Gastrocnemius medialis (tissue), 4 donors: ENCODE measurements around the gene SYT2. TPM values are rescaled to one million over a fixed set of nuclear protein-coding genes. Genes with fewer than 3 reads are reported as not detected.

Source experiments
- ATAC-seq, 2 donors: fragments of 150-250 bp; one replicate each; pipeline ENCODE4 v1.9.1; 2016
- DNase-seq, 2 donors: peaks; one replicate each; pipeline ENCODE4 v3.0.0-alpha.2; 2019
- H3K27ac ChIP-seq, 4 donors: fragments of 200-600 bp; sonication (generic); 1 replicate in 1 of 4; 2 replicates in 3 of 4; pipeline ENCODE4 v1.5.1; 2016 to 2018; ENCODE audit warnings: mild to moderate bottlenecking in 2 of 4, moderate library complexity in 1 of 4
- H3K27me3 ChIP-seq, 3 donors: fragments of 200-600 bp; sonication (generic) in 2 of 3; 1 replicate in 1 of 3; 2 replicates in 2 of 3; pipeline versions ENCODE4 v1.5.1 to v1.6.0; 2016 to 2019; ENCODE audit warnings: mild to moderate bottlenecking in 1 of 3, moderate library complexity in 1 of 3
- H3K36me3 ChIP-seq, 2 donors: fragments of 200-600 bp; sonication (generic) in 1 of 2; one replicate each; pipeline ENCODE4 v1.5.1; 2017 to 2018
- H3K4me1 ChIP-seq, 2 donors: fragments of 200-600 bp; sonication (generic) in 1 of 2; one replicate each; pipeline ENCODE4 v1.5.1; 2016 to 2017; ENCODE audit warnings: mild to moderate bottlenecking in 2 of 2
- H3K4me3 ChIP-seq, 4 donors: fragments of 200-600 bp; sonication (generic) in 3 of 4; 1 replicate in 1 of 4; 2 replicates in 3 of 4; pipeline ENCODE4 v1.5.1; 2016 to 2019; ENCODE audit warnings: mild to moderate bottlenecking in 2 of 4
- H3K9me3 ChIP-seq, 3 donors: fragments of 200-600 bp; sonication (generic) in 2 of 3; 1 replicate in 1 of 3; 2 replicates in 2 of 3; pipeline ENCODE4 v1.5.1; 2016 to 2019
- POLR2A ChIP-seq, 2 donors: fragments of 450-650 bp; IDR thresholded peaks; one replicate each; pipeline ENCODE4 v1.6.1; 2017; ENCODE audit warnings: antibody characterized with exemption in 2 of 2, mild to moderate bottlenecking in 2 of 2, moderate library complexity in 2 of 2
- in situ Hi-C, 4 donors: fragments of 200-750 bp; cut with MboI; loops; one replicate each; pipeline versions ENCODE4 v1.15.0 to v1.8.0; 2017; ENCODE audit warnings: low sequenced_read_pairs in 4 of 4
- intact Hi-C: fragments of 100-400 bp; cut with DNase I; formaldehyde crosslinking; loops from one replicate; pipeline ENCODE4 v1.15.1; 2023; ENCODE audit warnings: low total_unique reads
- total RNA-seq, 4 donors: library from RNA; depleted of rRNA; stranded (reverse); fragments of >200 nt; gene quantifications; one replicate each; pipeline versions ENCODE4 v1.1.0 to v1.2.3, GENCODE V29; 2016
- TF ChIP-seq, protein P1 (sequence below), 5 experiments: fragments of 450-650 bp in 3 of 5; fragments of 200-600 bp in 2 of 5; sonication (generic) in 2 of 5; IDR thresholded peaks in 4 of 5; conservative IDR thresholded peaks in 1 of 5; 1 replicate in 4 of 5; 2 replicates in 1 of 5; pipeline ENCODE4 v1.5.1; 2016 to 2019; ENCODE audit warnings: antibody characterized with exemption in 5 of 5, mild to moderate bottlenecking in 3 of 5, moderate library complexity in 3 of 5

Gene SYT2
- total RNA-seq, 4 donors from 2014 or later, result not detected

DNA sequence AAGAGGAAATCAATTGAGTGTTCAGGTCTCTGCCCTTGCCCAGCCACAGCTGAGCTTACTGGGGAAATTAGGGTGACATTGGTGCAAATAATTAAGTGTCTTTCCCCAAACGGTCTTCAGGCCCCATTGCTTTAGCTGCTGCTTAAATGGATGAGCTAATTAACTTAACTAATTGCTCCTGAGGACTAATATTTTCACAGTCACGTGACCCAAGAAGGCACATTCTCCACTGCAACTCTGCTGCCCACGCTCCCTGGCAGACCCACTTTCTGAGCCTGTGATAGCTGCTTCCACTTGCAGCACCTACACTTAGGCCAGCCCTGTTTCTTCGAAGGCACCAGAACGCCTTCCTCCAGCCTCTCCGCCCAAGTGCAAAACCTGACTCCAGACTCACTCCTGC lies 56.2 kb downstream of the SYT2 start:
- ATAC-seq, result no peak
- no peak overlapping the region for H3K27ac ChIP-seq
- TF ChIP-seq, protein P1, sequence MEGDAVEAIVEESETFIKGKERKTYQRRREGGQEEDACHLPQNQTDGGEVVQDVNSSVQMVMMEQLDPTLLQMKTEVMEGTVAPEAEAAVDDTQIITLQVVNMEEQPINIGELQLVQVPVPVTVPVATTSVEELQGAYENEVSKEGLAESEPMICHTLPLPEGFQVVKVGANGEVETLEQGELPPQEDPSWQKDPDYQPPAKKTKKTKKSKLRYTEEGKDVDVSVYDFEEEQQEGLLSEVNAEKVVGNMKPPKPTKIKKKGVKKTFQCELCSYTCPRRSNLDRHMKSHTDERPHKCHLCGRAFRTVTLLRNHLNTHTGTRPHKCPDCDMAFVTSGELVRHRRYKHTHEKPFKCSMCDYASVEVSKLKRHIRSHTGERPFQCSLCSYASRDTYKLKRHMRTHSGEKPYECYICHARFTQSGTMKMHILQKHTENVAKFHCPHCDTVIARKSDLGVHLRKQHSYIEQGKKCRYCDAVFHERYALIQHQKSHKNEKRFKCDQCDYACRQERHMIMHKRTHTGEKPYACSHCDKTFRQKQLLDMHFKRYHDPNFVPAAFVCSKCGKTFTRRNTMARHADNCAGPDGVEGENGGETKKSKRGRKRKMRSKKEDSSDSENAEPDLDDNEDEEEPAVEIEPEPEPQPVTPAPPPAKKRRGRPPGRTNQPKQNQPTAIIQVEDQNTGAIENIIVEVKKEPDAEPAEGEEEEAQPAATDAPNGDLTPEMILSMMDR (IDR thresholded peaks at IDR 0.05 in 4 of 5, conservative IDR thresholded peaks at IDR 0.05 in 1 of 5), result no peak
- no peak for TF ChIP-seq POLR2A (IDR thresholded peaks at IDR 0.05)
- H3K9me3 ChIP-seq, result no peaks in the 10 kb centered on the region
- H3K36me3 ChIP-seq, result no peaks in the 10 kb centered on the region
- H3K27me3 ChIP-seq, result peaks cover 0 to 7% (median 3%) of the 10 kb centered on the region in 3 donors
- no peak for DNase-seq
- no peaks in the 10 kb centered on the region for H3K4me1 ChIP-seq
- no peak overlapping the region for H3K4me3 ChIP-seq
- intact Hi-C loops (no loop called here), in situ Hi-C loops (no loop called here)

DNA sequence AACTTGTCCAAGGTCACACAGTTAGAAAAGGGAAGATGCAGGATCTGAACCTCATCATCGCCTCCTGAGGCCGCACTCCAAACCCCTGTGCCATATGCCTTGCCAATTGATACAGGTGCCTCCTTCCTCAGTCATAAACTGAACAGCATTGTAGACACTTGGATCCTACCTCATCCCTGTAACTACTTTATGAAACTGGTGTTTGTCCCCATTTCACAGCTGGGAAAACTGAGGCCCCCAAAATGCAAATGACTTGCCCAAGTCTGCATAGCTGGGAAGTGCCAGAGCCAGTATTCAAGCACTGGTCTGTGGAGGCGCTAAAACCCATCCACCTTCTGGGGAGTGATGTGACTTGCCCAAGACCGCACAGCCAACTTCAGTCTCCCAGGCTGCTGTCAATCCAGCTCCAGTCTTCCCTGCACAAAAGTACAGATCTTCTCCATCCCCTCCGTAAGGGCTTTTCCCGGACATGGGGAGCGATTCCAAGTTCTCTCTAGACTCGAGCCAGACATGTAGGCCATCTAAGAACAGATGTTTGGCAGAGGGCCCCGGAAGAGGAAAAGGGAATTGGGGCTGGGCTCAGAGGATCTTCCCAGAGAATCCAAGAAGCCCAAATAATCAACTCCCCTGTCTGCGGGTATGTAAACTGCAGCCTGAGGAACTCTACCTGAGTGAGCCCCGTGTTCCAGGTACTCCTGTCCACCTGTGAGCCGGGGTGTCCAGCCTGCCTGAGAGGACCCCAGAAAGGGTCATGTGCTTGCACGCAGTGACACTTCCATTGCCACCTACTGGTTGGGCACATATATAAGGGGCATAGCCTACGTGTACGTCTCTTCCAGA lies 60.5 kb downstream of the SYT2 start:
- Histone ChIP-seq H3K27ac (no peak overlapping the region), H3K9me3 (no peaks in the 10 kb centered on the region), H3K27me3 (peaks cover 2 to 7% (median 4%) of the 10 kb centered on the region in 3 donors), H3K36me3 (no peaks in the 10 kb centered on the region), H3K4me1 (no peaks in the 10 kb centered on the region), H3K4me3 (no peak overlapping the region)
- no peak for TF ChIP-seq POLR2A (IDR thresholded peaks at IDR 0.05)
- TF ChIP-seq, protein P1 (IDR thresholded peaks at IDR 0.05 in 4 of 5, conservative IDR thresholded peaks at IDR 0.05 in 1 of 5), result no peak
- intact Hi-C loops (no loop called here), in situ Hi-C loops (no loop called here)
- no peak for ATAC-seq
- no peak for DNase-seq

DNA sequence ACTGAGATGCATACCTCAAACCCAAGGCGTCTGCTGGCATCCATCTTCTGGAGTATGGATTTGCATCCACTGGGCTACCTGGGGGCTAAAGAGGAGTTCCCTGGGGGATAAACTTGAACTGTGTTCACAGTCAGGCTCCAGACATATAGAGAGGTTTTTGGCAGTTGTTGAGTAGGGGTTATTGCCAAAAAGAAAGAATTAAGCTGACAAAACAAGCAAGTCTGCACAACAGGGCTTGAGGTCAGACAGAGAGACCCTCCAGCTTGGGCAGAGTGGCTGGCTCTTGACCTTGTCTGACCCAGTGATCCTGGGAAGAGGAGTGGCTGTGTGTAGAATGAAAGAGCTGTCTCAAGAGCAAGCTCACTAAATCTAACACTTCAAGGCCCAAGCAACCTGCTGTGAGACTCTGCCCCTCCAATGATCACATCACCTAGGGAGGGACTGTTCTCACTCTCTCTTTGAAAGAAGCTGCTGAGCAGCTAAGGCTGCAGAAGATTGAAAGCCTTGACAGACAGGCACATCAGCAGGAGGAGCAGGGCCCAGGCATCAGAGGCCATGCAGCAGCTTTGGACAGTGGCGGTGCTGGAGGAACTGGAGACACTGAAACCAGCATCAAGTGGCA lies 61.5 kb downstream of the SYT2 start:
- intact Hi-C loops (no loop called here), in situ Hi-C loops (no loop called here)
- Histone ChIP-seq H3K4me1 (peaks cover under 1 to 2% of the 10 kb centered on the region in 2 donors), H3K36me3 (no peaks in the 10 kb centered on the region), H3K4me3 (no peak overlapping the region), H3K27ac (no peak overlapping the region), H3K27me3 (peaks cover 12 to 15% (median 13%) of the 10 kb centered on the region in 3 donors), H3K9me3 (no peaks in the 10 kb centered on the region)
- no peak for TF ChIP-seq POLR2A (IDR thresholded peaks at IDR 0.05)
- TF ChIP-seq, protein P1 (IDR thresholded peaks at IDR 0.05 in 4 of 5, conservative IDR thresholded peaks at IDR 0.05 in 1 of 5), result no peak
- ATAC-seq, result no peak
- DNase-seq, result no peak

DNA sequence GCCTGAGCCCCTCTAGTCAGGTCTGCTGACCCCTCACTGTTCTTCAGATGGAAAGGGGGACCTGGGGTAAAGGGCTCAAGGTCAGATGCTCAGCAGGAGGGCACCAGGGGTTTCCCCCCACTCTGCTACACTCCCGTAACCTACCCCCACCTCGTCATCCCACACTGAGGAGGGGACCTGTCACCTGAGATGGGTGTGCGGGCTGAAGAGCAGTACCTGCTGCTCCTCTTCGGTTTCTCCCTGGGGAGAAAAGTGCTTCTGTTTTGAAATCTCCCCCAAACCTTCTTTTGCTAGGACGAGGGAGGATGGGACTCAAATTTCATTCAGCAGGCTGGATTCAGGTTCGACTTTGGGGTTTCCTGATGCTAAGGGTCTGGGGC lies 65.2 kb downstream of the SYT2 start:
- H3K27ac ChIP-seq, result no peak overlapping the region
- H3K9me3 ChIP-seq, result no peaks in the 10 kb centered on the region
- no peak overlapping the region for H3K4me3 ChIP-seq
- TF ChIP-seq, protein P1 (IDR thresholded peaks at IDR 0.05 in 4 of 5, conservative IDR thresholded peaks at IDR 0.05 in 1 of 5), result no peak
- no peak for TF ChIP-seq POLR2A (IDR thresholded peaks at IDR 0.05)
- in situ Hi-C loops, result no loop called here
- DNase-seq (no peak), ATAC-seq (no peak)
- peaks cover 29 to 38% (median 35%) of the 10 kb centered on the region in 3 donors for H3K27me3 ChIP-seq
- no peaks in the 10 kb centered on the region for H3K36me3 ChIP-seq
- peaks cover 10 to 17% of the 10 kb centered on the region in 2 donors for H3K4me1 ChIP-seq
- intact Hi-C loops, result no loop called here
